Peyer's patch (tissue), 4 donors: Measurements from ENCODE around the gene KIAA0930. TPM values are rescaled to one million over a fixed set of nuclear protein-coding genes. Genes with fewer than 3 reads are reported as not detected.

Source experiments
- DNase-seq, 3 donors: peaks; one replicate each; pipeline ENCODE4 v3.0.0-alpha.2; 2017 to 2019
- H3K27ac ChIP-seq, 4 donors: fragments of 200-600 bp; sonication (generic); one replicate each; pipeline ENCODE4 v1.5.1; 2016 to 2019
- H3K27me3 ChIP-seq, 2 donors: fragments of 200-600 bp; sonication (generic); one replicate each; pipeline ENCODE4 v1.5.1; 2019
- H3K36me3 ChIP-seq, 3 donors: fragments of 200-600 bp; sonication (generic); one replicate each; pipeline ENCODE4 v1.5.1; 2016 to 2019
- H3K4me1 ChIP-seq, 4 donors: fragments of 200-600 bp; sonication (generic); one replicate each; pipeline ENCODE4 v1.5.1; 2016 to 2019
- H3K4me3 ChIP-seq, 4 donors: fragments of 200-600 bp; sonication (generic); 1 replicate in 3 of 4; 2 replicates in 1 of 4; pipeline ENCODE4 v1.5.1; 2016 to 2019; ENCODE audit warnings: mild to moderate bottlenecking in 1 of 4
- H3K9me3 ChIP-seq, 4 donors: fragments of 200-600 bp; sonication (generic); one replicate each; pipeline ENCODE4 v1.5.1; 2016 to 2019; ENCODE audit warnings: mild to moderate bottlenecking in 1 of 4
- CTCF ChIP-seq, 6 experiments: fragments of 450-650 bp in 4 of 6; fragments of 200-600 bp in 2 of 6; sonication (generic) in 1 of 6; IDR thresholded peaks; one replicate each; pipeline ENCODE4 v1.5.1; 2017 to 2019; ENCODE audit warnings: antibody characterized with exemption in 6 of 6, mild to moderate bottlenecking in 3 of 6, moderate library complexity in 1 of 6
- POLR2A ChIP-seq, 2 donors: fragments of 450-650 bp; IDR thresholded peaks; one replicate each; pipeline ENCODE4 v1.5.1; 2017; ENCODE audit warnings: antibody characterized with exemption in 2 of 2, mild to moderate bottlenecking in 2 of 2, moderate library complexity in 2 of 2
- total RNA-seq, 4 donors: library from RNA; depleted of rRNA; stranded (reverse); fragments of >200 nt; gene quantifications; one replicate each; pipeline ENCODE4 v1.1.0, GENCODE V29; 2016

KIAA0930 gene
- total RNA-seq, 4 donors from 2014 or later, result 21.2 to 41.3 (median 27.8) TPM

GRCh38 chr22:45248832-45249561, 8.3 kb upstream of the KIAA0930 start:
- peak overlapping the region in 2 of 4 donors; percentile 49 to 53 for H3K27ac ChIP-seq
- H3K4me3 ChIP-seq, result peak overlapping the region in 1 of 4 donors; percentile 11
- H3K4me1 ChIP-seq, result peaks cover 0 to 26% (median 9%) of the 10 kb centered on the region in 4 donors
- DNase-seq, result no peak
- H3K36me3 ChIP-seq, result no peaks in the 10 kb centered on the region
- no peaks in the 10 kb centered on the region for H3K9me3 ChIP-seq
- no peaks in the 10 kb centered on the region for H3K27me3 ChIP-seq
- no peak for TF ChIP-seq CTCF (IDR thresholded peaks at IDR 0.05)
- TF ChIP-seq POLR2A (IDR thresholded peaks at IDR 0.05), result no peak

GRCh38 chr22:45246060-45246985, 5.6 kb upstream of the KIAA0930 start:
- TF ChIP-seq CTCF (IDR thresholded peaks at IDR 0.05) (no peak), POLR2A (IDR thresholded peaks at IDR 0.05) (peak in 1 of 2 donors; percentile 15)
- Histone ChIP-seq H3K36me3 (no peaks in the 10 kb centered on the region), H3K9me3 (no peaks in the 10 kb centered on the region), H3K4me3 (no peak overlapping the region), H3K27me3 (no peaks in the 10 kb centered on the region), H3K4me1 (peaks cover 0 to 26% (median 11%) of the 10 kb centered on the region in 4 donors), H3K27ac (peak overlapping the region; percentile 68 to 87 (median 78))
- DNase-seq, result peak in 2 of 3 donors; percentile 74 to 88

DNA sequence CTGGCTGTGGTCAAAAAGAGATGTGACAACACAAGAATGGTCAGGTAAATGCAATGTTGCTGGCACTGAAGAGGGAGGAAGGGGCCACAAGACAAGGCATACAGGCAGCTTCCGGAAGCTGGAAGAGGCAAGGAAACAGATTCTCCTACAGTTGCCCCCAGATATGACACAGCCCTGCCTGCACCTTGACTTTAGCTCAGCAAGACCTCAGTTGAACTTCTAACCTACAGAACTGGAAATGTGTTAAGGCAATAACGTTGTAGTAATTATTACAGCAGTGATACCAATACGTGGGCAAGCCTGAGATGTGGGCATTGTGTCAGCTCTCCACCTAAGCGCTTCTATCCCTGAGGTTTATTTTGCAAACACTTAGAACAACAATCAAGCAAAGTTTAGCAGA, 4.2 kb upstream of the KIAA0930 start:
- Histone ChIP-seq H3K27me3 (no peaks in the 10 kb centered on the region), H3K36me3 (no peaks in the 10 kb centered on the region), H3K27ac (peak overlapping the region in 2 of 4 donors; percentile 85 to 87), H3K9me3 (no peaks in the 10 kb centered on the region), H3K4me3 (no peak overlapping the region), H3K4me1 (peaks cover 3 to 28% (median 14%) of the 10 kb centered on the region in 4 donors)
- DNase-seq, result no peak
- no peak for TF ChIP-seq CTCF (IDR thresholded peaks at IDR 0.05)

- no peaks in the 10 kb centered on the region for H3K9me3 ChIP-seq
- H3K4me3 ChIP-seq, result no peak overlapping the region
- no peak overlapping the region for H3K27ac ChIP-seq
- no peak for TF ChIP-seq CTCF (IDR thresholded peaks at IDR 0.05)
- no peak for TF ChIP-seq POLR2A (IDR thresholded peaks at IDR 0.05)
- peaks cover 5 to 34% (median 21%) of the 10 kb centered on the region in 4 donors for H3K4me1 ChIP-seq
- peaks cover 0 to 10% (median 0%) of the 10 kb centered on the region in 3 donors for H3K36me3 ChIP-seq
- no peaks in the 10 kb centered on the region for H3K27me3 ChIP-seq
- no peak for DNase-seq
Observed at GRCh38 chr22:45242778-45243191, 2.1 kb upstream of the KIAA0930 start.

- Histone ChIP-seq H3K4me1 (peaks cover 3 to 24% (median 17%) of the 10 kb centered on the region in 4 donors), H3K27ac (peak overlapping the region in 2 of 4 donors; percentile 1 to 69), H3K27me3 (no peaks in the 10 kb centered on the region), H3K36me3 (peaks cover 0 to 10% (median 0%) of the 10 kb centered on the region in 3 donors), H3K9me3 (no peaks in the 10 kb centered on the region), H3K4me3 (peak overlapping the region; percentile 56 to 87 (median 76))
- TF ChIP-seq POLR2A (IDR thresholded peaks at IDR 0.05) (no peak), CTCF (IDR thresholded peaks at IDR 0.05) (no peak)
- DNase-seq, result peak in 1 of 3 donors; percentile 41
Observed at GRCh38 chr22:45240104-45240809, 437 bp downstream of the KIAA0930 start.
